ENCODE data around the gene SREBF1. TPM values are rescaled to one million over a fixed set of nuclear protein-coding genes. Genes with fewer than 3 reads are reported as not detected.

The SREBF1 gene
- total and polyA plus RNA-seq, 2 of the 4 experiments (the other 2 are of a cell fraction): 3.4 to 20.4 TPM

DNA sequence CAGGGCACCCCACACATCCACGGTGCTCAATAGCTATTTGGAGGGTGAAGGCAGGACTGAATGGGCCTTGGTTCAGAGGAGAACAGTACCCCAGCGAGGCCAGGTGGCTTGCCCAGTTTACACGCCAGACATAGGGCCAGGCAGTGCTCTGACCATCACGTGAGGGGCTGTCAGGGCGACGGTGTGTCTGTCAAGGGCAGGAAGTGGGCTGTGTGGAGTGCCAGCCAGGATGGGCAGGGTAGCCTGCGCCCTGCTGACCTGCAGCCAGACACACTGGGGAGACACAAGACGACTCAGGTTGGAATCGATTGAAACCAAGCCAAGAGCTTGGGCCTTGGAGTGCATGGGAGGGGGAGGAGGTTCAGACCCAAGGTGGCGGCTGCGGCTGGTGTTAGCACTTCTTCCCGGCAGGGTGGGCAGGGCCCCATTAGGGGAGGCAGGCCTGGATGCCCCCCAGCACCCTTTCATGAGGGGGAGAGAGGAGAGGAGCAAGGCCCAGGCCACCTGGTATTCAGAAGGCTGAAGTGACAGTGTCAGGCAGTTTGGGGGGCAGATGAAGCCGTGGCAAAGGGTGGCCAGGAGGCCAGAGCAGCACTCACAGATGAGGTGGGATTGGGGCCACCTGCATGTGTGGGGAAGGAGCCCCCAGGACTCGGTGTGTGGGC, 68.2 kb downstream of the SREBF1 start:
- Histone ChIP-seq H3K4me3 (ENCODE audit: insufficient read depth, low read depth, low read length) (no peak overlapping the region), H3K4me1 (ENCODE audit: control insufficient read depth, insufficient read depth, low read length) (peaks cover 54% of the 10 kb centered on the region), H4K8ac (ENCODE audit: low read depth in 2 of 2, low read length in 2 of 2) (no peak overlapping the region), H4K91ac (ENCODE audit: insufficient read depth, low read depth, low read length) (no peak overlapping the region), H2BK5ac (ENCODE audit: low read depth, low read length, poor library complexity, severe bottlenecking) (no peak overlapping the region), H3K4me2 (ENCODE audit: low read depth, low read length) (no peak overlapping the region), H3K23ac (ENCODE audit: low read depth, low read length) (peak overlapping the region; percentile 71; the same call in 1 of the 2 replicates), H4K5ac (ENCODE audit: low read depth, low read length) (no peak overlapping the region), H4K20me1 (ENCODE audit: insufficient read depth, low read length) (peaks cover 97% of the 10 kb centered on the region), H3K27ac (ENCODE audit: insufficient read depth, low read length) (no peak overlapping the region), H3K9me3 (ENCODE audit: control insufficient read depth, insufficient read depth, low read length) (no peaks in the 10 kb centered on the region), H2BK15ac (ENCODE audit: low read depth, low read length) (no peak overlapping the region), H3K18ac (ENCODE audit: low read depth, low read length) (no peak overlapping the region), H3K9me1 (ENCODE audit: insufficient read depth, low read length) (peaks cover 48% of the 10 kb centered on the region), H2AK5ac (ENCODE audit: low read depth, low read length) (no peak overlapping the region), H3K9ac (ENCODE audit: low read depth, low read length) (no peak overlapping the region), H2BK120ac (ENCODE audit: low read depth, low read length) (no peak overlapping the region), H3K27me3 (ENCODE audit: control insufficient read depth, insufficient read depth, low read length) (no peaks in the 10 kb centered on the region), H2AFZ (replicated peaks; ENCODE audit: low read length, poor library complexity) (peak overlapping the region; percentile 63), H2AK9ac (replicated peaks; ENCODE audit: low read depth, low read length, poor library complexity) (peak overlapping the region; percentile 85), H3K4ac (ENCODE audit: low read depth, low read length) (peak overlapping the region; percentile 27; the same call in 1 of the 2 replicates), H2BK20ac (ENCODE audit: low read depth, low read length) (no peak overlapping the region), H3K56ac (ENCODE audit: extremely low read depth, insufficient read depth, low read length) (no peak overlapping the region), H3K79me1 (ENCODE audit: low read depth in 1 of 2, low read length in 2 of 2) (peaks cover 40 to 95% of the 10 kb centered on the region in 2 experiments), H3K14ac (replicated peaks; ENCODE audit: low read depth, low read length) (no peak overlapping the region), H3K36me3 (ENCODE audit: control insufficient read depth, insufficient read depth, low read length) (peaks cover 4% of the 10 kb centered on the region; the same call in 1 of the 2 replicates)
- intact Hi-C loops (cut with micrococcal nuclease): no loop called here
- no TSS peak for BruUV-seq (replicated peaks)
- ATAC-seq (ENCODE audit: low read depth) (no peak), DNase-seq (no peak)
- ChIA-PET POLR2A (ENCODE audit: unreplicated experiment) (no interaction called here), CTCF (no interaction called here)
- TF ChIP-seq RFX5 (IDR thresholded peaks at IDR 0.05; ENCODE audit: low read depth, low read length) (no peak), FOS (IDR thresholded peaks at IDR 0.05; ENCODE audit: low read depth, low read length) (no peak), NFE2L2 (IDR thresholded peaks at IDR 0.05; ENCODE audit: low read depth, low read length) (no peak), MAFK (IDR thresholded peaks at IDR 0.05; ENCODE audit: low read depth, low read length) (no peak), MAZ (IDR thresholded peaks at IDR 0.05; ENCODE audit: borderline replicate concordance, low read depth, low read length) (no peak), POLR2A (IDR thresholded peaks at IDR 0.05; ENCODE audit: low read depth, low read length) (no peak), CHD1 (IDR thresholded peaks at IDR 0.05; ENCODE audit: low read depth, low read length) (no peak), MXI1 (IDR thresholded peaks at IDR 0.05; ENCODE audit: borderline replicate concordance, low read depth, low read length) (no peak), CEBPB (IDR thresholded peaks at IDR 0.05; ENCODE audit: low read depth, low read length) (no peak), RCOR1 (IDR thresholded peaks at IDR 0.05; ENCODE audit: insufficient replicate concordance, low read length) (no peak), BHLHE40 (IDR thresholded peaks at IDR 0.05; ENCODE audit: low read depth, low read length) (no peak)
- TF ChIP-seq, protein P1, sequence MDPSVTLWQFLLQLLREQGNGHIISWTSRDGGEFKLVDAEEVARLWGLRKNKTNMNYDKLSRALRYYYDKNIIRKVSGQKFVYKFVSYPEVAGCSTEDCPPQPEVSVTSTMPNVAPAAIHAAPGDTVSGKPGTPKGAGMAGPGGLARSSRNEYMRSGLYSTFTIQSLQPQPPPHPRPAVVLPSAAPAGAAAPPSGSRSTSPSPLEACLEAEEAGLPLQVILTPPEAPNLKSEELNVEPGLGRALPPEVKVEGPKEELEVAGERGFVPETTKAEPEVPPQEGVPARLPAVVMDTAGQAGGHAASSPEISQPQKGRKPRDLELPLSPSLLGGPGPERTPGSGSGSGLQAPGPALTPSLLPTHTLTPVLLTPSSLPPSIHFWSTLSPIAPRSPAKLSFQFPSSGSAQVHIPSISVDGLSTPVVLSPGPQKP (IDR thresholded peaks at IDR 0.05; ENCODE audit: borderline replicate concordance, low read depth, low read length): no peak
- TF ChIP-seq, protein P2, sequence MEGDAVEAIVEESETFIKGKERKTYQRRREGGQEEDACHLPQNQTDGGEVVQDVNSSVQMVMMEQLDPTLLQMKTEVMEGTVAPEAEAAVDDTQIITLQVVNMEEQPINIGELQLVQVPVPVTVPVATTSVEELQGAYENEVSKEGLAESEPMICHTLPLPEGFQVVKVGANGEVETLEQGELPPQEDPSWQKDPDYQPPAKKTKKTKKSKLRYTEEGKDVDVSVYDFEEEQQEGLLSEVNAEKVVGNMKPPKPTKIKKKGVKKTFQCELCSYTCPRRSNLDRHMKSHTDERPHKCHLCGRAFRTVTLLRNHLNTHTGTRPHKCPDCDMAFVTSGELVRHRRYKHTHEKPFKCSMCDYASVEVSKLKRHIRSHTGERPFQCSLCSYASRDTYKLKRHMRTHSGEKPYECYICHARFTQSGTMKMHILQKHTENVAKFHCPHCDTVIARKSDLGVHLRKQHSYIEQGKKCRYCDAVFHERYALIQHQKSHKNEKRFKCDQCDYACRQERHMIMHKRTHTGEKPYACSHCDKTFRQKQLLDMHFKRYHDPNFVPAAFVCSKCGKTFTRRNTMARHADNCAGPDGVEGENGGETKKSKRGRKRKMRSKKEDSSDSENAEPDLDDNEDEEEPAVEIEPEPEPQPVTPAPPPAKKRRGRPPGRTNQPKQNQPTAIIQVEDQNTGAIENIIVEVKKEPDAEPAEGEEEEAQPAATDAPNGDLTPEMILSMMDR (conservative IDR thresholded peaks at IDR 0.05; ENCODE audit: low read depth, low read length): no peak
- WGBS, 2 experiments (ENCODE audit: extremely low coverage in 2 of 2, insufficient read length in 1 of 2): 71% methylated on average over 9 of the region's 14 CpGs; no CpG with 5 or more reads in 1 of the 2 experiments
- in situ Hi-C loops (cut with MboI; ENCODE audit: low sequenced_read_pairs): no loop called here
- dilution Hi-C loops (cut with HindIII; ENCODE audit: low sequenced_read_pairs, unreplicated experiment): no loop called here

All from IMR-90 (cell line).